SK-N-MC (cell line): ENCODE results near the gene ZNF880.

ENCODE experiments used
- DNase-seq: peaks from one replicate; pipeline ENCODE4 v3.0.0-alpha.2; 2011; ENCODE audit warnings: low read depth, low spot score
- H3K27ac ChIP-seq: fragments of 200-600 bp; sonication (generic); 2 replicates; pipeline ENCODE4 v1.5.1; 2016; ENCODE audit warnings: mixed run types
- H3K36me3 ChIP-seq: fragments of 200-600 bp; sonication (generic); 2 replicates; pipeline ENCODE4 v1.6.1; 2017; ENCODE audit warnings: antibody characterized with exemption, low read length, mixed read lengths; ENCODE audit not compliant: insufficient read depth
- H3K4me3 ChIP-seq: fragments of 200-600 bp; sonication (generic); 2 replicates; pipeline ENCODE4 v1.5.1; 2016
- H3K9ac ChIP-seq: fragments of 200-600 bp; sonication (generic); 2 replicates; pipeline ENCODE4 v1.8.0; 2017; ENCODE audit warnings: mixed run types, mixed read lengths; ENCODE audit not compliant: insufficient read length
- H3K9me3 ChIP-seq: fragments of 200-600 bp; sonication (generic); 2 replicates; pipeline ENCODE4 v1.6.1; 2017; ENCODE audit warnings: low read depth, mild to moderate bottlenecking, antibody characterized with exemption, low read length, moderate library complexity, mixed read lengths
- EZH2 ChIP-seq: fragments of 200-600 bp; sonication (generic); IDR thresholded peaks from one replicate; pipeline ENCODE4 v1.6.1; 2017; ENCODE audit warnings: antibody characterized with exemption
- FOXP2 ChIP-seq: optimal IDR thresholded peaks from 2 replicates; pipeline ENCODE3; 2011; ENCODE audit warnings: mild to moderate bottlenecking, moderate library complexity; ENCODE audit not compliant: insufficient read depth; ENCODE audit errors: extremely low read length, control extremely low read depth
- POLR2AphosphoS5 ChIP-seq: IDR thresholded peaks from 2 replicates; pipeline ENCODE4 v1.6.1; 2012; ENCODE audit warnings: mild to moderate bottlenecking, low read depth, low read length, borderline replicate concordance

Gene ZNF880

GRCh38 chr19:52428937-52429336 lies 59.2 kb downstream of the ZNF880 start, which contains the start of gene ZNF534:
Gene ZNF534, plus strand, starts transcription at chr19:52429148. Its CDS starts 2,327 bp downstream, at chr19:52431475.
- H3K36me3 ChIP-seq: no peaks in the 10 kb centered on the region
- H3K9ac ChIP-seq: no peak within 1 kb of the TSS
- TF ChIP-seq FOXP2: no peak
- no peak for TF ChIP-seq EZH2
- TF ChIP-seq POLR2AphosphoS5: no peak
- no peaks in the 10 kb centered on the region for H3K9me3 ChIP-seq
- H3K4me3 ChIP-seq: no peak within 1 kb of the TSS
- no peak for DNase-seq
- no peak within 1 kb of the TSS for H3K27ac ChIP-seq
